HepG2 (cell line): ENCODE results near the gene SAMM50. TPM values are rescaled to one million over a fixed set of nuclear protein-coding genes. Genes with fewer than 3 reads are reported as not detected.

Source experiments
- ATAC-seq: fragments of 200-7000 bp; cut with Tn5 transposase; 3 replicates; pipeline ENCODE4 v1.9.1; 2020; ENCODE audit warnings: mild to moderate bottlenecking, moderate library complexity
- BruUV-seq: library from RNA; stranded (reverse); fragments of 400-500 nt; replicated peaks from 2 replicates; lab custom pipeline; 2021; lab: Mats Ljungman, UMichigan
- CTCF ChIA-PET: fragments of 300-600 bp; formaldehyde crosslinking; extraction: SDS; loops from one replicate; lab custom pipeline; 2021; ENCODE audit warnings: low total read pairs, inconsistent platforms, low intra/inter-chr PET ratio; lab: Yijun Ruan, JAX
- POLR2A ChIA-PET: fragments of 350-600 bp; sonication (Branson Sonifier 250); formaldehyde crosslinking; loops from one replicate; lab custom pipeline; 2020; ENCODE audit warnings: antibody characterized with exemption, inconsistent platforms; lab: Yijun Ruan, JAX
- DNase-seq: peaks from one replicate; pipeline ENCODE4 v3.0.0-alpha.2; 2015; ENCODE audit warnings: low spot score
- FAIRE-seq: peaks from 3 replicates; lab custom pipeline; 2011; peaks lifted over from hg19 to GRCh38; lab: Jason Lieb, UNC
- H2AFZ ChIP-seq: one replicate; pipeline ENCODE4 v1.6.1; 2011; ENCODE audit warnings: low read length, inconsistent platforms
- H3K27ac ChIP-seq: fragments of 300-600 bp; 3 replicates; pipeline ENCODE4 v1.8.0; 2011; ENCODE audit warnings: mixed run types, mild to moderate bottlenecking, mixed read lengths, low read length, inconsistent platforms; ENCODE audit not compliant: insufficient read depth; ENCODE audit errors: extremely low read length
- H3K27me3 ChIP-seq, 2 experiments: fragments of 200-600 bp in 1 of 2; 2 replicates in 1 of 2; 3 replicates in 1 of 2; pipeline versions ENCODE4 v1.6.0 to v1.8.0; 2011; ENCODE audit warnings: low read length in 2 of 2, mild to moderate bottlenecking in 2 of 2, moderate library complexity in 2 of 2, inconsistent platforms in 1 of 2; ENCODE audit not compliant: insufficient read depth in 2 of 2, control insufficient read depth in 1 of 2
- H3K36me3 ChIP-seq, 2 experiments: fragments of 200-600 bp in 1 of 2; replicated peaks in 1 of 2; 2 replicates in 1 of 2; 3 replicates in 1 of 2; pipeline versions ENCODE4 v1.5.1 to v1.8.0; 2011; ENCODE audit warnings: low read length in 2 of 2, inconsistent platforms in 1 of 2; ENCODE audit not compliant: insufficient read depth in 2 of 2, control insufficient read depth in 1 of 2
- H3K4me1 ChIP-seq: 2 replicates; pipeline ENCODE4 v1.5.1; 2012; ENCODE audit warnings: low read length, inconsistent platforms; ENCODE audit not compliant: insufficient read depth
- H3K4me2 ChIP-seq: 2 replicates; pipeline ENCODE4 v1.6.0; 2011; ENCODE audit warnings: low read depth, low read length, inconsistent platforms
- H3K4me3 ChIP-seq, 3 experiments: fragments of 200-600 bp in 1 of 3; sonication (generic), shearing (Covaris generic) in 1 of 3; replicated peaks in 1 of 3; 2 replicates each; pipeline ENCODE4 v1.5.1; 2011 to 2016; ENCODE audit warnings: low read length in 3 of 3, inconsistent platforms in 2 of 3, low read depth in 2 of 3, mild to moderate bottlenecking in 2 of 3, control low read depth in 1 of 3, mixed read lengths in 1 of 3; ENCODE audit not compliant: insufficient read depth in 1 of 3
- H3K79me2 ChIP-seq: one replicate; pipeline ENCODE4 v1.6.1; 2011; ENCODE audit warnings: low read length, inconsistent platforms; ENCODE audit not compliant: insufficient read depth
- H3K9ac ChIP-seq: 2 replicates; pipeline ENCODE4 v1.6.0; 2011; ENCODE audit warnings: mild to moderate bottlenecking, low read depth, low read length, inconsistent platforms; ENCODE audit not compliant: insufficient read depth
- H3K9me3 ChIP-seq: 2 replicates; pipeline ENCODE4 v1.5.1; 2012; ENCODE audit warnings: mild to moderate bottlenecking, low read length
- H4K20me1 ChIP-seq: 2 replicates; pipeline ENCODE4 v1.6.0; 2011; ENCODE audit warnings: inconsistent platforms, mild to moderate bottlenecking, low read length, moderate library complexity; ENCODE audit not compliant: insufficient read depth
- ATF6 ChIP-seq: sonication (generic); formaldehyde crosslinking; conservative IDR thresholded peaks from 2 replicates; pipeline ENCODE4 v1.4.0; 2020; ENCODE audit warnings: missing genetic modification reagents
- FOXM1 ChIP-seq: sonication (generic); formaldehyde crosslinking; IDR thresholded peaks from 2 replicates; pipeline ENCODE4 v1.5.0; 2020; ENCODE audit warnings: missing genetic modification reagents
- PCBP1 ChIP-seq: fragments of 200-400 bp; formaldehyde crosslinking; IDR thresholded peaks from 2 replicates; pipeline ENCODE4 v1.6.1; 2017; ENCODE audit warnings: mild to moderate bottlenecking, low read depth, low read length, borderline replicate concordance
- REPIN1 ChIP-seq: sonication (generic); formaldehyde crosslinking; IDR thresholded peaks from 2 replicates; pipeline ENCODE4 v1.8.0; 2022; ENCODE audit warnings: missing genetic modification reagents, low read depth, mild to moderate bottlenecking, borderline replicate concordance
- ZMYM2 ChIP-seq: sonication (generic); formaldehyde crosslinking; IDR thresholded peaks from 2 replicates; pipeline ENCODE4 v1.8.0; 2022; ENCODE audit warnings: mild to moderate bottlenecking, missing genetic modification reagents
- ZNF546 ChIP-seq: sonication (generic); formaldehyde crosslinking; conservative IDR thresholded peaks from 2 replicates; pipeline ENCODE4 v1.8.1; 2023; ENCODE audit warnings: mild to moderate bottlenecking, missing genetic modification reagents
- WGBS: methylation state at CpG from one replicate; pipeline ENCODE4 v1.1.6; 2017; ENCODE audit warnings: low lambda C conversion rate; 5-methylcytosine and 5-hydroxymethylcytosine counted together
- in situ Hi-C: cut with HindIII; loops from 2 replicates; pipeline ENCODE4 v1.10.0; 2017; ENCODE audit warnings: low pct_unique_long_range_greater_than_20kb; ENCODE audit not compliant: extremely low pct_ligation_motif_present
- intact Hi-C: fragments of 100-400 bp; cut with micrococcal nuclease; formaldehyde crosslinking; loops from one replicate; pipeline ENCODE4 v1.10.0; 2022; ENCODE audit not compliant: unreplicated experiment
- polyA plus RNA-seq, 8 experiments: library from polyadenylated mRNA; depleted of rRNA in 3 of 8; stranded (reverse) in 7 of 8; unstranded in 1 of 8; fragments of >200 nt; fragmentation: Illumina TruSeq in 4 of 8; extraction: Trizol in 4 of 8; gene quantifications; 2 replicates each; pipeline versions ENCODE4 v1.2.1 to v1.2.3, GENCODE V29; 2011 to 2016; ENCODE audit warnings: low read depth in 4 of 8, missing spikeins in 1 of 8, mixed read lengths in 1 of 8; ENCODE audit not compliant: insufficient read depth in 1 of 8
- total RNA-seq, 5 experiments: library from RNA; depleted of rRNA; stranded (reverse); fragments of >200 nt; fragmentation: Illumina TruSeq; extraction: Trizol; gene quantifications; 2 replicates each; pipeline ENCODE4 v1.2.3, GENCODE V29; 2016; ENCODE audit warnings: low read depth in 1 of 5

SAMM50 gene
- total and polyA plus RNA-seq, 2 of the 13 experiments (the other 11 are each of a cell fraction or from before 2014, with no cell fraction given), result 34.7 to 63.4 TPM

GRCh38 chr22:43995057-43995685, 39.9 kb downstream of the SAMM50 start:
- Histone ChIP-seq H3K9me3 (no peaks in the 10 kb centered on the region), H3K4me2 (no peak overlapping the region), H3K36me3 (peaks cover 28 to 82% of the 10 kb centered on the region in 2 experiments), H3K9ac (no peak overlapping the region), H4K20me1 (peaks cover 4% of the 10 kb centered on the region; the same call in 1 of the 2 replicates), H3K4me1 (peaks cover 18% of the 10 kb centered on the region), H3K27me3 (no peaks in the 10 kb centered on the region), H2AFZ (no peak overlapping the region), H3K4me3 (no peak overlapping the region), H3K27ac (no peak overlapping the region), H3K79me2 (no peaks in the 10 kb centered on the region)
- intact Hi-C loops (no loop called here), in situ Hi-C loops (loop anchor here (5.0 kb wide), 1 partner anchor 92 kb away; no protein-coding TSS in a partner anchor)
- no TSS peak for BruUV-seq
- TF ChIP-seq REPIN1 (CRISPR knock-in tag), result no peak
- TF ChIP-seq FOXM1 (CRISPR knock-in tag), result no peak
- TF ChIP-seq ZMYM2 (CRISPR knock-in tag), result no peak
- no peak for TF ChIP-seq PCBP1
- TF ChIP-seq ATF6 (CRISPR knock-in tag), result no peak
- TF ChIP-seq ZNF546 (CRISPR knock-in tag), result no peak
- CTCF ChIA-PET, result no interaction called here
- POLR2A ChIA-PET, result no interaction called here
- ATAC-seq, result no peak
- no peak for DNase-seq
- 100% methylated on average over 13 of the region's 15 CpGs for WGBS
- FAIRE-seq, result no peak
